Spleen (tissue), 11 donors: ENCODE results near the gene NRXN2. TPM values are rescaled to one million over a fixed set of nuclear protein-coding genes. Genes with fewer than 3 reads are reported as not detected.

ENCODE experiments used
- DNase-seq: peaks from one replicate; pipeline ENCODE4 v3.0.0-alpha.2; 2020
- H3K27ac ChIP-seq, 8 donors: fragments of 200-600 bp; sonication (generic) in 7 of 8; 1 replicate in 4 of 8; 2 replicates in 4 of 8; pipeline versions ENCODE4 v1.5.0 to v1.8.0; 2016 to 2021; ENCODE audit warnings: inconsistent platforms in 4 of 8, mild to moderate bottlenecking in 4 of 8, moderate library complexity in 1 of 8
- H3K27me3 ChIP-seq, 7 donors: fragments of 200-600 bp; sonication (generic) in 6 of 7; replicated peaks in 1 of 7; 1 replicate in 4 of 7; 2 replicates in 3 of 7; pipeline versions ENCODE4 v1.5.0 to v1.8.0; 2016 to 2021; ENCODE audit warnings: inconsistent platforms in 3 of 7, mild to moderate bottlenecking in 1 of 7
- H3K36me3 ChIP-seq, 6 donors: fragments of 200-600 bp; sonication (generic) in 5 of 6; 1 replicate in 4 of 6; 2 replicates in 2 of 6; pipeline versions ENCODE4 v1.5.0 to v1.8.0; 2016 to 2021; ENCODE audit warnings: inconsistent platforms in 2 of 6
- H3K4me1 ChIP-seq, 6 donors: fragments of 200-600 bp; sonication (generic) in 5 of 6; 1 replicate in 3 of 6; 2 replicates in 3 of 6; pipeline versions ENCODE4 v1.5.0 to v1.8.0; 2016 to 2021; ENCODE audit warnings: inconsistent platforms in 3 of 6
- H3K4me3 ChIP-seq, 8 donors: fragments of 200-600 bp; sonication (generic) in 7 of 8; 1 replicate in 4 of 8; 2 replicates in 4 of 8; pipeline versions ENCODE4 v1.5.0 to v1.8.0; 2016 to 2021; ENCODE audit warnings: inconsistent platforms in 4 of 8, mild to moderate bottlenecking in 4 of 8, moderate library complexity in 2 of 8
- H3K9me3 ChIP-seq, 8 donors: fragments of 200-600 bp; sonication (generic) in 7 of 8; 1 replicate in 4 of 8; 2 replicates in 4 of 8; pipeline versions ENCODE4 v1.5.0 to v1.8.0; 2016 to 2021; ENCODE audit warnings: inconsistent platforms in 4 of 8
- CTCF ChIP-seq, 11 experiments: fragments of 200-600 bp in 7 of 11; fragments of 450-650 bp in 4 of 11; sonication (generic) in 4 of 11; IDR thresholded peaks in 8 of 11; conservative IDR thresholded peaks in 3 of 11; 1 replicate in 7 of 11; 2 replicates in 4 of 11; pipeline versions ENCODE4 v1.4.0 to v1.8.0; 2016 to 2021; ENCODE audit warnings: antibody characterized with exemption in 11 of 11, inconsistent platforms in 4 of 11, mild to moderate bottlenecking in 1 of 11
- POLR2A ChIP-seq, 3 donors: fragments of 450-650 bp; IDR thresholded peaks; one replicate each; pipeline ENCODE4 v1.5.1; 2017; ENCODE audit warnings: antibody characterized with exemption in 3 of 3, mild to moderate bottlenecking in 1 of 3
- POLR2AphosphoS5 ChIP-seq, 3 donors: sonication (generic); formaldehyde crosslinking; IDR thresholded peaks; one replicate each; pipeline ENCODE4 v1.5.1; 2017; ENCODE audit warnings: antibody characterized with exemption in 3 of 3
- WGBS, 5 donors: extraction: QIAGEN DNeasy Blood & Tissue Kit in 3 of 5; methylation state at CpG; one replicate each; pipeline versions ENCODE4 v1.1.5 to v1.1.7; 2013 to 2018; 5-methylcytosine and 5-hydroxymethylcytosine counted together
- intact Hi-C: fragments of 100-400 bp; cut with DNase I; formaldehyde crosslinking; loops from one replicate; pipeline ENCODE4 v1.15.0; 2023; ENCODE audit warnings: low total_unique reads
- polyA plus RNA-seq, 3 donors: library from polyadenylated mRNA; stranded (reverse); fragments of 200-250 nt; gene quantifications; one replicate each; pipeline ENCODE4 v1.2.1, GENCODE V29; 2013
- total RNA-seq, 7 donors: library from RNA; depleted of rRNA in 3 of 7; stranded (reverse); fragments of >200 nt in 3 of 7; fragmentation: NEBNext Ultra II Directional in 4 of 7; extraction: Animal tissue kit (Norgen Biotek cat#: 25700) in 4 of 7; gene quantifications; one replicate each; pipeline versions ENCODE4 v1.1.0 to v1.2.1, GENCODE V29; 2016 to 2021
- donor health status: healthy with polysubstance abuse.
- donor health status: DM: no; HTN: no; CAD: no; lungs with moderate emphysema.
- donor health status: DM: no; HTN: no; CAD: no.
- donor health status: Bipolar disorder and iron deficiency.
- donor health status: healthy.
- donor health status: DM: no; HTN: no; CAD: no.
- donor health status: DM: yes; HTN: yes; CAD: no.

NRXN2 gene
- total and polyA plus RNA-seq, 10 donors: 0.59 to 12.9 (median 3.0) TPM

DNA sequence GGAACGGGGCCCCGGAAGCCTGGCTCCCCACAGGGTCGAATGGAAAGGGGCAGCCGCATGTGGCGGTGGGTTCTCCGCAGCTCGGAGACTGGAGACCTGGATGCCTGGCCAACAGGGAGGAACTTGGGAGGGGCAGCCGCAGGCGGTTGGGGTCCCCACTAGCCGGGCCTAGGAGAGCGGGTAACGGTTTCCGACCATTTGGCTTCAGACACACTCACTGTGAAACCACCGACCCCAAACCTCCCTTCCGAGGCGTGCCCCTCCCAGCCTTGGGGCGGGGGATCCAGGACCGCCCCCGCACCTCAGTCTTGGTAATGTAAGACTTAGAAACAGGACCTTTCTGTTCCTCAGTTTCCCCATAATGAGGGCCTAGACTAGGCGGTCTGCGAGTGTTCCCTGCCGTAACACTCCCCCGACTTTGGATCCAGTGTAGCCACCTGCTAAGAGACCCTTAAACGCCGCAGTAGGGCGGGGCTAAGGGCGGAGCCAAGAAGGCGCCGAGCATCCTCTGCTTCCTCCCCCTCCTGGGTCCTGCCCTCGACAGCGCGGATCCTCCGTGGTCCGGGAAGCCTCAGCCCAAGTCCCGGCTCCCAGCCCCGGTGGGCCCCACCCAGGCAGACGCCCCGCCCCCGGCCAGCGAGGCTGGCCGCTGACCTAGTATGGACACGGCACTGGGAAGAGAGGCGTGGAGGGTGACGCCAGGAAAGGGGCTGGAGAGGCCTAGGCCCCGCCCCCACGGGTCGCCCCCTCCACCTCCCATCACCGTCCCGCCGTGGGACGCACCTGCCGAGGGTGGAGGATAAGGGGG is 22.7 kb upstream of the NRXN2 start:
- peak; percentile 96 for DNase-seq
- peak; percentile 78 to 88 (median 79) for TF ChIP-seq POLR2AphosphoS5 (IDR thresholded peaks at IDR 0.05)
- peak in 1 of 11 experiments; percentile 9 for TF ChIP-seq CTCF (IDR thresholded peaks at IDR 0.05 in 8 of 11, conservative IDR thresholded peaks at IDR 0.05 in 3 of 11)
- peak in 1 of 3 donors; percentile 53 for TF ChIP-seq POLR2A (IDR thresholded peaks at IDR 0.05)
- no peaks in the 10 kb centered on the region for H3K9me3 ChIP-seq
- peak overlapping the region; percentile 87 to 100 (median 96) for H3K27ac ChIP-seq
- 1 to 3% (median 1%) methylated on average over 34 to 52 of the region's 52 CpGs for WGBS, 5 donors
- H3K4me3 ChIP-seq: peak overlapping the region; percentile 30 to 96 (median 74)
- intact Hi-C loops: no loop called here
- peaks cover 0 to 19% (median 5%) of the 10 kb centered on the region in 6 donors for H3K36me3 ChIP-seq
- peaks cover 0 to 7% (median 0%) of the 10 kb centered on the region in 7 donors for H3K27me3 ChIP-seq
- H3K4me1 ChIP-seq: peaks cover 27 to 96% (median 57%) of the 10 kb centered on the region in 6 donors

- peak; percentile 83 to 94 (median 83) for TF ChIP-seq POLR2AphosphoS5 (IDR thresholded peaks at IDR 0.05)
- TF ChIP-seq CTCF (IDR thresholded peaks at IDR 0.05 in 8 of 11, conservative IDR thresholded peaks at IDR 0.05 in 3 of 11): peak in 4 of 11 experiments; percentile 7 to 31 (median 12)
- peak in 2 of 3 donors; percentile 24 to 43 for TF ChIP-seq POLR2A (IDR thresholded peaks at IDR 0.05)
- peaks cover 0 to 19% (median 10%) of the 10 kb centered on the region in 6 donors for H3K36me3 ChIP-seq
- DNase-seq: peak; percentile 100
- peaks cover 0 to 7% (median 0%) of the 10 kb centered on the region in 7 donors for H3K27me3 ChIP-seq
- peaks cover 27 to 96% (median 58%) of the 10 kb centered on the region in 6 donors for H3K4me1 ChIP-seq
- WGBS, 5 donors: 0 to 2% (median 1%) methylated on average over 12 to 20 of the region's 20 CpGs
- intact Hi-C loops: no loop called here
- H3K9me3 ChIP-seq: no peaks in the 10 kb centered on the region
- peak overlapping the region; percentile 30 to 96 (median 74) for H3K4me3 ChIP-seq
- H3K27ac ChIP-seq: peak overlapping the region; percentile 87 to 100 (median 96)
Observed at GRCh38 chr11:64745189-64745520, 22.2 kb upstream of the NRXN2 start.

- DNase-seq: peak; percentile 92
- peaks cover 0 to 7% (median 0%) of the 10 kb centered on the region in 7 donors for H3K27me3 ChIP-seq
- TF ChIP-seq POLR2A (IDR thresholded peaks at IDR 0.05) (no peak), POLR2AphosphoS5 (IDR thresholded peaks at IDR 0.05) (no peak), CTCF (IDR thresholded peaks at IDR 0.05 in 8 of 11, conservative IDR thresholded peaks at IDR 0.05 in 3 of 11) (no peak)
- intact Hi-C loops: no loop called here
- H3K36me3 ChIP-seq: peaks cover 0 to 23% (median 15%) of the 10 kb centered on the region in 6 donors
- H3K4me1 ChIP-seq: peaks cover 27 to 96% (median 58%) of the 10 kb centered on the region in 6 donors
- H3K27ac ChIP-seq: peak overlapping the region; percentile 87 to 100 (median 96)
- peak overlapping the region; percentile 63 to 96 (median 76) for H3K4me3 ChIP-seq
- 0 to 1% (median 0%) methylated on average over 6 to 86 of the region's 89 CpGs for WGBS, 5 donors
- no peaks in the 10 kb centered on the region for H3K9me3 ChIP-seq
Observed at GRCh38 chr11:64744544-64745188, 21.7 kb upstream of the NRXN2 start.
